Stimulated activated naive CD8-positive, alpha-beta T cell treated with anti-CD3 and anti-CD28 coated beads, Interleukin-15, Interleukin-2, amounts not matched to agents 100 ng/mL and 50 ng/mL, for 24 hours (primary cell): ENCODE data around the gene HP1BP3.
"Not testable (repeated sequence)": the region's sequence is repeated elsewhere in the genome, so short reads cannot be mapped to it uniquely, and the experiment has no call there.

Experiments used
- H3K27ac Mint-ChIP-seq: one replicate; pipeline ENCODE4 v1.8.0; 2021; ENCODE audit warnings: mild to moderate bottlenecking, mixed read lengths
- H3K27me3 Mint-ChIP-seq: one replicate; pipeline ENCODE4 v1.8.0; 2021; ENCODE audit warnings: mixed read lengths
- H3K36me3 Mint-ChIP-seq: one replicate; pipeline ENCODE4 v1.8.0; 2021; ENCODE audit warnings: low read depth, mixed read lengths
- H3K4me1 Mint-ChIP-seq: one replicate; pipeline ENCODE4 v1.8.0; 2021; ENCODE audit warnings: low read depth, mixed read lengths
- H3K4me3 Mint-ChIP-seq: one replicate; pipeline ENCODE4 v1.8.0; 2021; ENCODE audit warnings: mild to moderate bottlenecking, mixed read lengths
- H3K9me3 Mint-ChIP-seq: one replicate; pipeline ENCODE4 v1.8.0; 2021; ENCODE audit warnings: mixed read lengths

The HP1BP3 gene

GRCh38 chr1:20789598-20789997 lies 2.5 kb upstream of the HP1BP3 start:
- H3K27me3 Mint-ChIP-seq, H3K9me3 Mint-ChIP-seq, H3K4me3 Mint-ChIP-seq, H3K36me3 Mint-ChIP-seq, H3K27ac Mint-ChIP-seq: not testable (repeated sequence)
- H3K4me1 Mint-ChIP-seq: peaks cover 20% of the 10 kb centered on the region

DNA sequence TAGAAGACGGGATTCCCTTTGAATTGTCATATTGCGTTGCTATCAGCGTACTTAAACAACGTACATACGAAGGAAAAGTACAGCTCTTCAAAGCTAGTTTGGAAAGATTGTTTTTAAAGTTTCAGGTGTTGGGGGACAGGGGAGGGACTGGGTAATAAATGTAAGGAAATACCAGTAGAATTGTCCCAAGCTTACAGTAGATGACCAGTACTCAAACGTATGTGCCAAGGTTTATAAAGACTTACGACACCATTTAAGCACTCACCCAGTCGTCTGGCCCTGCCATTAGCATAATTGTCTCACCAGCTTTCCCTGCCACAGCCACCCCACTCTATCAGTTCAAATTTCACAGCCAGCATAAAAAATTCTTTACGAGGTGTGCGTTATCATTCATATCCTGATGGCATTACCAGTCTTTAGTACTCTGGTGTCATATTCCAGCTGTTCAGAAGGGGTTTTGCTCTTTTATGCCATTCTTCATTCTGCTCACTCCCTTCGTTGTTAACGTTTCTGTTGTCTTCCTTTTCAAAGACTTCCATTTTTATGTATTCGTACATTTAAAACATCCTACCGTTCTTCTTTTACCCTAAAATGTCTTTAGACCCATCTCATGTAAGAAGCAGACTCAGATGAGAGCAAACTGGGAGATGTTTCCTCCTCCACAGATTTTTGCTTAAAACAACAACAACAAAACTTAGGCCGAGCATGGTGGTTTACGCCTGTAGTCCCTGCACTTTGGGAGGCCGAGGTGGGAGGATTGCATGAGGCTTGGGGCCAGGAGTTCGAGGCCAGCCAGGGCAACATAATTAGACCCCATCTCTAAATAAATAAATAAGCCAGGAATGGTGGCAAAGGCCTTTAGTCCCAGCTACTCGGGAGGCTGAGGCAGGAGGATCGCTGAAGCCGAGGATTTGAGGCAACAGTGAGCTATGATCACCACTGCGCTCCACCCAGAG lies 1.0 kb upstream of the HP1BP3 start:
- Mint-ChIP-seq H3K27me3 (no peaks in the 10 kb centered on the region), H3K4me3 (peak overlapping the region; percentile 99), H3K4me1 (peaks cover 30% of the 10 kb centered on the region), H3K27ac (peak overlapping the region; percentile 96), H3K36me3 (no peaks in the 10 kb centered on the region), H3K9me3 (no peaks in the 10 kb centered on the region)

- Mint-ChIP-seq H3K27ac (peak overlapping the region; percentile 96), H3K4me1 (peaks cover 35% of the 10 kb centered on the region), H3K36me3 (no peaks in the 10 kb centered on the region), H3K9me3 (no peaks in the 10 kb centered on the region), H3K27me3 (no peaks in the 10 kb centered on the region), H3K4me3 (peak overlapping the region; percentile 99)
These were observed 666 bp downstream of the HP1BP3 start for GRCh38 chr1:20786253-20787028.

DNA sequence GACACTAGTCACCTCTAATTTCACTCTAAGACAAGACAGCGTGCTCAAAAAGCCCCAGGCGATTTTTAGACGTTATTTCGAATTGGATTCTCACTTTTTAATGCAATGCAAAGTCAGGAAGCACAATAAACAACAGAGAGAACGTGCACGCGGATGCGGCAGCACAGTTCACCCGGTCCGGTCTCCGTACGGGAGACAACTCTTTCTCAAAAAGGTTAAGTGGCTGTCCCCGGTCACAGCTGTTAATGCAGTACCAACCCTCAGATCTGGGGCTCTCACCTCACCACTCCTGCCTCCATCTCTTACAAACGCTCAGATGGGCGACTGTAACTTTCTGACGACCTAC lies 1.2 kb downstream of the HP1BP3 start:
- Mint-ChIP-seq H3K4me1 (peaks cover 40% of the 10 kb centered on the region), H3K27me3 (no peaks in the 10 kb centered on the region), H3K27ac (peak overlapping the region; percentile 96), H3K36me3 (peaks cover 4% of the 10 kb centered on the region), H3K9me3 (no peaks in the 10 kb centered on the region), H3K4me3 (peak overlapping the region; percentile 99)

DNA sequence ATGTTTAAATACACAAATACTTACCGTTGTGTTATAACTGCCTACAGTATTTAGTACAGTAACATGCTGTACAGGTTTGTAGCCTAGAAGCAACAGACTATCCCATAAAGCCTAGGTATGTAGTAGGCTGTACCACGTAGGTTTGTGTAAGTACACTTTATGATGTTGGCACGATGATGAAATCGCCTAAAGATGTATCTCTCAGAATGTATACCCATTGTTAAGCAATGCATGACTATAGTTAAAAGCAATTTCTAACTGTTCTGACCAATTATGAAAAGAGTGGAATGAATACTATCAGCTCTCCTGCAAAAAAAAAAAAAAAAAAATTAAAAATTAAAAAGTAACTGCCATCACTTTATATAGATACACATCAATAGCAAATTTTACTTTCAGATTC lies 11.4 kb downstream of the HP1BP3 start:
- H3K27me3 Mint-ChIP-seq: no peaks in the 10 kb centered on the region
- H3K4me3 Mint-ChIP-seq: no peak overlapping the region
- peaks cover 87% of the 10 kb centered on the region for H3K36me3 Mint-ChIP-seq
- peaks cover 15% of the 10 kb centered on the region for H3K4me1 Mint-ChIP-seq
- H3K9me3 Mint-ChIP-seq: no peaks in the 10 kb centered on the region
- H3K27ac Mint-ChIP-seq: no peak overlapping the region

- Mint-ChIP-seq H3K4me1 (no peaks in the 10 kb centered on the region), H3K27ac (no peak overlapping the region), H3K27me3 (no peaks in the 10 kb centered on the region), H3K4me3 (no peak overlapping the region), H3K36me3 (peaks cover 74% of the 10 kb centered on the region), H3K9me3 (no peaks in the 10 kb centered on the region)
These were observed 15.3 kb downstream of the HP1BP3 start for GRCh38 chr1:20771780-20772179.

DNA sequence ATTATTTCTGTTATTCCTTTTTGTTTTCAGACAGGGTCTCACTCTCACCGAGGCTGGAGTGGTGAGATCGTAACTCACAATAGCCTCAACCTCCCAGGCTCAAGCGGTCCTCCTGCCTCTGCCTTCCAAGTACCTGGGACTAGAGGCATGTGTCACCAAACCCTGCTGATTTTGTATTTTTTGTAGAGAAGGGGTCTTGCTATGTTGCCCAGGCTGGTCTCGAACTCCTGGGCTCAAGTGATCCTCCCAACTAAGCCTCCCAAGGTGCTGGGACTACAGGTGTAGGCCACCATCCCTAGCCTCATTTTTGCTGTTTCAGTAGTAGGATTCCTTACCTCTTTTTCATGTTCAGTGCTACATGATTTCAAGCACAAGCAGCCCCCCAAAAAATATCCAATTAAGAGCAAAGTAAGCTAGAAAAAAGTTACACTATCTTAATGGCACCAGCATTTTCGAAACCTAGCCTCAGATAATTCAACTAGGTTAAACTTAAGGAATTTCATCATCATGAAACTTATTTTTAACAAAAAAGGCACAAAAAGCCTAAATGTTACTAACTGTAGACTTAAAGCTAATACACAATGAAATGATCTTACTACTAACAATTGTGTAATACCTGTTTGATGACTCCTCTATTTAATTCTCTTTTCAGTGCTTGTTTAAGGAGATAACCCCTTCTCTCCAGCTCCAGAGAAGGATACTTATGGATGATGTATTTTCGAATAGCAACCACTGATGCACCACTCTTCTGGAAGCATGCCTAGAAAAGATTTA lies 16.6 kb downstream of the HP1BP3 start:
- Mint-ChIP-seq H3K4me3 (no peak overlapping the region), H3K27ac (no peak overlapping the region), H3K36me3 (peaks cover 75% of the 10 kb centered on the region), H3K9me3 (no peaks in the 10 kb centered on the region), H3K4me1 (no peaks in the 10 kb centered on the region), H3K27me3 (no peaks in the 10 kb centered on the region)

- Mint-ChIP-seq H3K9me3 (no peaks in the 10 kb centered on the region), H3K36me3 (peaks cover 70% of the 10 kb centered on the region)
These were observed 19.8 kb downstream of the HP1BP3 start for GRCh38 chr1:20767271-20767670.

DNA sequence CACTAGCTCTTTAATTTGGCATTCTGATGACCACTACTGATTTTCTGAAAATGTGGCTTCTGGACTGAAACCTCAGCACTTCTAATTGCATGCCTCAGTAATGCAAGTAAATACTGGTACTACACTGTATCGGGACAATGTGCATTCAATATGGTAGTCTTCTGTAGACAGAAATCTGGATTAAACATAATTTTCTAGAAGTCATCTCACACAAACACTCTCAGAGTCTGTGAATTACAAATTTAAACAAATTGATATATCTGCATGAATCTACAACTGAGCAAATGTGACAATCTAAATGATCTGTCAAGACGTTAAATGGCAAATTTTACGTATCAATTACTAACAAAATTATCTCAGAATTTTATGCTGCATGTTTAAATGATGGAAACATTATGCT lies 23.7 kb downstream of the HP1BP3 start:
- no peak overlapping the region for H3K27ac Mint-ChIP-seq
- no peaks in the 10 kb centered on the region for H3K9me3 Mint-ChIP-seq
- no peaks in the 10 kb centered on the region for H3K4me1 Mint-ChIP-seq
- no peak overlapping the region for H3K4me3 Mint-ChIP-seq
- H3K36me3 Mint-ChIP-seq: peaks cover 74% of the 10 kb centered on the region
- H3K27me3 Mint-ChIP-seq: no peaks in the 10 kb centered on the region

More at GRCh38 chr1:20767271-20767670, 19.8 kb downstream of the HP1BP3 start:
- Mint-ChIP-seq H3K27ac (no peak overlapping the region), H3K4me1 (no peaks in the 10 kb centered on the region), H3K27me3 (no peaks in the 10 kb centered on the region), H3K4me3 (no peak overlapping the region)

DNA sequence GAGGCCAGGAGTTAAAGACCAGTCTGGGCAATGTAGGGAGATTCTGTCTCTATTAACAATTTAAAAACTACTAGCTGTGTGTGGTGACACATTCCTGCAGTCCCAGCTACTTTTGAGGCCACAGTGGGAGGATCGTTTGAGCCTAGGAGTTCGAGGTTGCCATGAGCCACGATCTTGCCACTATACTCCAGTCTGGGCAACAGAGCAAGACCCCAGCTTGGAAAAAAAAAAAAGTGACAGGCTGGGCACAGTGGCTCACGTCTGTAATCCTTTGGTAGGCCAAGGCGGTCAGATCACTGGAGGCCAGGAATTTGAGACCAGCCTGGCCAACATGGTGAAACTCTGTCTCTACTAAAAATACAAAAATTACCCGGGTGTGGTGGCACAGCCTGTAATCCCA lies 26.8 kb downstream of the HP1BP3 start:
- no peaks in the 10 kb centered on the region for H3K4me1 Mint-ChIP-seq
- no peak overlapping the region for H3K27ac Mint-ChIP-seq
- peaks cover 69% of the 10 kb centered on the region for H3K36me3 Mint-ChIP-seq
- no peaks in the 10 kb centered on the region for H3K27me3 Mint-ChIP-seq
- H3K4me3 Mint-ChIP-seq: no peak overlapping the region
- H3K9me3 Mint-ChIP-seq: no peaks in the 10 kb centered on the region

DNA sequence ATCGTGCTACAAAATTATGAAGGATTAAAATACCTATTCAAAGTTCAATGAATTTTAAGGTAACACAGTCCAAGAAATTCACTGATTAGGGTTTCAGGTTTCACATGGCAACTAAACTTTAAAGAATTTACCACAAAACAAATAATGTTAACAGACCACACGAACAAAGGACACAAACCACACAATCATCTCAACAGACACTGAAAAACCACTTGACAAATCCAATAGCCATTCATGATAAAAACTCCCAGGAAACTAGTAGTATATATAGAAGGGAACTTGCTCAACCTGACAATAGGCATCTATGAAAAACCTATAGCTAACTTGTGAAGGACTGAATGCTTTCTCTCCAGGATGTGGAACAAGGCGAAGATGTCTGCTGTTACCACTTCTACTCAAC lies 33.5 kb downstream of the HP1BP3 start:
- H3K4me3 Mint-ChIP-seq: no peak overlapping the region
- H3K36me3 Mint-ChIP-seq: peaks cover 43% of the 10 kb centered on the region
- no peaks in the 10 kb centered on the region for H3K4me1 Mint-ChIP-seq
- no peak overlapping the region for H3K27ac Mint-ChIP-seq
- no peaks in the 10 kb centered on the region for H3K27me3 Mint-ChIP-seq
- H3K9me3 Mint-ChIP-seq: no peaks in the 10 kb centered on the region

- Mint-ChIP-seq H3K4me1 (no peaks in the 10 kb centered on the region), H3K27me3 (no peaks in the 10 kb centered on the region), H3K27ac (no peak overlapping the region), H3K36me3 (peaks cover 59% of the 10 kb centered on the region), H3K9me3 (no peaks in the 10 kb centered on the region), H3K4me3 (no peak overlapping the region)
These were observed 35.6 kb downstream of the HP1BP3 start for GRCh38 chr1:20751462-20751990.

DNA sequence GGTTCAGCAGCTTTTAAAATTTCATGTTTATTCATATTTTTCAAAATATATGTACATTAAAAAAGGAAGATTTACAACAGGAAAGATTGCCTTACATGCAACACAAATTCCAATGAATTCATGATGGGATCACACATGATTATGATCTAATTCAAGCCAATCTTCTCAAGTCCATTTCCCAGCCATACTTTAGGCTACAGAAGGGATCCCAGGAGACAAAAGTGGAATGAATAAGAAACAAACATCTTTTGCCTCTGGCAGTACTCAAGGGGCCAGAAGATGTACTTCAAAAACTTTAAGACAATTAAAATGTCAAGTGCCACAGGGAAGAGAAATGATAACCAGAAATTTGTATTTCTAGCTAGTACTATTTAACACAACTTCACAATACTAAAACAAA lies 44.4 kb downstream of the HP1BP3 start:
- Mint-ChIP-seq H3K27ac (peak overlapping the region; percentile 26), H3K4me1 (no peaks in the 10 kb centered on the region), H3K36me3 (peaks cover 68% of the 10 kb centered on the region), H3K4me3 (no peak overlapping the region), H3K27me3 (no peaks in the 10 kb centered on the region), H3K9me3 (no peaks in the 10 kb centered on the region)

DNA sequence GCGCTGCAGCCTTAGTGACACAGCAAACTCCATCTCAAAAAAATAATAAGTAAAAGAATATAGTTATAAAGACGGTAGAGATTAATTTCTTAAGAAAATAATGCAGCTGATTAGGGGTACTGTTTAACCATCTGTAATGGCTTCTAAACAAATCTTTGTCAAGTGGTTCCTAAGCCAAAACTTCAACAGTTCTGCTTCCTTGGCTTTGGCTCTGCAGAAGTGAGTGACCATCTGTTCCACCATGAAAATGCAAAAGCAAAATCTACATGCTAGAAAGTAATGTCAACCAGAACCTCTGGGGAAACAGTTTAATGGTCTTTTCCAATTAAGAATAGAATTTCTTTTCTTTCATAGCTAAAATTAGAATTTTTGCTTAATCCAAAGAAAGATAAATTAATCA lies 46.3 kb downstream of the HP1BP3 start:
- Mint-ChIP-seq H3K9me3 (no peaks in the 10 kb centered on the region), H3K27ac (no peak overlapping the region), H3K4me1 (no peaks in the 10 kb centered on the region), H3K27me3 (no peaks in the 10 kb centered on the region), H3K36me3 (peaks cover 63% of the 10 kb centered on the region), H3K4me3 (no peak overlapping the region)
